Panc1 (cell line): ENCODE data around the gene TP73. TPM values are rescaled to one million over a fixed set of nuclear protein-coding genes. Genes with fewer than 3 reads are reported as not detected.
"Not testable (repeated sequence)": the region's sequence is repeated elsewhere in the genome, so short reads cannot be mapped to it uniquely, and the experiment has no call there.

ENCODE experiments used
- ATAC-seq: fragments of 200-7000 bp; cut with Tn5 transposase; 2 replicates; pipeline ENCODE4 v1.9.1; 2020; ENCODE audit warnings: mild to moderate bottlenecking, moderate library complexity
- BruUV-seq: library from RNA; stranded (reverse); fragments of 400-500 nt; replicated peaks from 2 replicates; lab custom pipeline; 2021; lab: Mats Ljungman, UMichigan
- CTCF ChIA-PET: fragments of 300-600 bp; sonication (Branson Sonifier 250); formaldehyde crosslinking; loops from one replicate; lab custom pipeline; 2022; ENCODE audit warnings: antibody characterized with exemption; lab: Charles Lee
- POLR2A ChIA-PET: fragments of 300-600 bp; sonication (Branson Sonifier 250); formaldehyde crosslinking; loops from one replicate; lab custom pipeline; 2022; ENCODE audit warnings: antibody characterized with exemption; lab: Charles Lee
- DNase-seq: peaks from one replicate; pipeline ENCODE4 v3.0.0-alpha.2; 2010; ENCODE audit warnings: low read depth, low spot score
- H3K27ac ChIP-seq: 2 replicates; pipeline ENCODE4 v1.5.1; 2011; ENCODE audit warnings: mild to moderate bottlenecking, low read length, inconsistent platforms
- H3K27me3 ChIP-seq: fragments of 200-500 bp; sonication (Bioruptor generic); 2 replicates; pipeline ENCODE4 v1.6.0; 2014; ENCODE audit warnings: low read length, inconsistent platforms; ENCODE audit not compliant: control insufficient read depth, insufficient read depth
- H3K36me3 ChIP-seq: fragments of 200-500 bp; sonication (Bioruptor generic); 2 replicates; pipeline ENCODE4 v1.5.1; 2014; ENCODE audit warnings: inconsistent platforms, mild to moderate bottlenecking, low read length, moderate library complexity; ENCODE audit not compliant: control insufficient read depth, insufficient read depth
- H3K4me1 ChIP-seq: 2 replicates; pipeline ENCODE4 v1.5.1; 2011; ENCODE audit warnings: inconsistent platforms, mild to moderate bottlenecking, low read length, moderate library complexity; ENCODE audit not compliant: control insufficient read depth, insufficient read depth
- H3K4me3 ChIP-seq, 2 experiments: 2 replicates each; pipeline ENCODE4 v1.5.1; 2011 to 2012; ENCODE audit warnings: low read depth in 2 of 2, low read length in 2 of 2, mild to moderate bottlenecking in 2 of 2, inconsistent platforms in 1 of 2, moderate library complexity in 1 of 2
- H3K9me3 ChIP-seq: fragments of 200-500 bp; sonication (Bioruptor generic); 2 replicates; pipeline ENCODE4 v1.5.1; 2014; ENCODE audit warnings: low read depth, mild to moderate bottlenecking, inconsistent platforms, low read length, moderate library complexity; ENCODE audit not compliant: control insufficient read depth, insufficient read depth
- CTCF ChIP-seq: fragments of 450-650 bp; IDR thresholded peaks from 2 replicates; pipeline ENCODE4 v1.5.1; 2017; ENCODE audit warnings: mild to moderate bottlenecking
- POLR2AphosphoS5 ChIP-seq: IDR thresholded peaks from 2 replicates; pipeline ENCODE4 v1.6.1; 2012; ENCODE audit warnings: mild to moderate bottlenecking, low read depth, low read length, moderate library complexity
- REST ChIP-seq, 2 experiments: IDR thresholded peaks; 2 replicates each; pipeline ENCODE4 v1.6.1; 2011 to 2012; ENCODE audit warnings: low read depth in 2 of 2, control low read depth in 1 of 2, low read length in 1 of 2, mild to moderate bottlenecking in 1 of 2, moderate library complexity in 1 of 2; ENCODE audit not compliant: insufficient read depth in 1 of 2
- SIN3A ChIP-seq: IDR thresholded peaks from 2 replicates; pipeline ENCODE4 v1.6.1; 2012; ENCODE audit warnings: low read depth, mild to moderate bottlenecking, low read length, moderate library complexity, borderline replicate concordance; ENCODE audit not compliant: insufficient read depth
- TCF7L2 ChIP-seq: IDR thresholded peaks from 2 replicates; pipeline ENCODE4 v1.6.1; 2011; ENCODE audit warnings: mild to moderate bottlenecking, low read depth, low read length, inconsistent platforms
- in situ Hi-C: cut with HindIII; loops from 2 replicates; pipeline ENCODE4 v1.10.0; 2016; ENCODE audit warnings: low sequenced_read_pairs, low pct_unique_long_range_greater_than_20kb
- intact Hi-C: fragments of 100-400 bp; cut with micrococcal nuclease; formaldehyde crosslinking; loops from one replicate; pipeline ENCODE4 v1.10.0; 2022; ENCODE audit not compliant: unreplicated experiment
- total RNA-seq: library from RNA; stranded (reverse); gene quantifications from one replicate; pipeline ENCODE4 v1.2.1, GENCODE V29; 2021; ENCODE audit not compliant: unreplicated experiment

TP73 gene
- total RNA-seq, 1 experiment from 2014 or later: 4.7 TPM

GRCh38 chr1:3747903-3748302 lies 95.6 kb downstream of the TP73 start:
- Histone ChIP-seq H3K27ac (peak overlapping the region; percentile 8; the same call in 1 of the 2 replicates), H3K4me1 (peaks cover 8% of the 10 kb centered on the region), H3K4me3 (peak overlapping the region; percentile 68 to 77), H3K9me3 (no peaks in the 10 kb centered on the region), H3K27me3 (no peaks in the 10 kb centered on the region), H3K36me3 (no peaks in the 10 kb centered on the region)
- intact Hi-C loops (no loop called here), in situ Hi-C loops (no loop called here)
- TF ChIP-seq SIN3A (no peak), REST (IDR thresholded peaks at IDR 0.05; ENCODE audit: insufficient read depth in 1 of 2, low read depth in 2 of 2, low read length in 1 of 2) (no peak), CTCF (no peak), TCF7L2 (no peak), POLR2AphosphoS5 (no peak)
- no peak for ATAC-seq
- no peak for DNase-seq
- no TSS peak for BruUV-seq
- POLR2A ChIA-PET: no interaction called here
- CTCF ChIA-PET: no interaction called here

GRCh38 chr1:3748316-3748900 lies 96.1 kb downstream of the TP73 start:
- H3K36me3 ChIP-seq, DNase-seq, H3K4me1 ChIP-seq, BruUV-seq, POLR2A ChIA-PET, H3K9me3 ChIP-seq, H3K27me3 ChIP-seq, in situ Hi-C loops, ATAC-seq, CTCF ChIA-PET, intact Hi-C loops, H3K27ac ChIP-seq: not testable (repeated sequence)
- H3K4me3 ChIP-seq: peak overlapping the region in 1 of 2 experiments; percentile 68; a peak in 1 of 4 replicates

- no peaks in the 10 kb centered on the region for H3K27me3 ChIP-seq
- DNase-seq (no peak), ATAC-seq (no peak)
- H3K27ac ChIP-seq: no peak overlapping the region
- peaks cover 8% of the 10 kb centered on the region for H3K4me1 ChIP-seq
- H3K36me3 ChIP-seq: no peaks in the 10 kb centered on the region
- intact Hi-C loops: no loop called here
- TF ChIP-seq TCF7L2 (no peak), CTCF (no peak), SIN3A (no peak), POLR2AphosphoS5 (no peak), REST (IDR thresholded peaks at IDR 0.05; ENCODE audit: insufficient read depth in 1 of 2, low read depth in 2 of 2, low read length in 1 of 2) (no peak)
- ChIA-PET POLR2A (no interaction called here), CTCF (no interaction called here)
- H3K4me3 ChIP-seq: no peak overlapping the region
- in situ Hi-C loops: no loop called here
- H3K9me3 ChIP-seq: no peaks in the 10 kb centered on the region
- no TSS peak for BruUV-seq
These were observed 97.2 kb downstream of the TP73 start for GRCh38 chr1:3749512-3749911.
